Testis (tissue), 3 donors: ENCODE data around the gene GP1BA. TPM values are rescaled to one million over a fixed set of nuclear protein-coding genes. Genes with fewer than 3 reads are reported as not detected.
A peak's percentile ranks its signal among the peaks of the same experiment; 100 is the strongest.

Experiments
- DNase-seq: peaks from one replicate; pipeline ENCODE4 v3.0.0-alpha.2; 2019
- H3K27ac ChIP-seq, 2 donors: fragments of 200-600 bp; sonication (generic); one replicate each; pipeline ENCODE4 v1.5.1; 2019
- H3K27me3 ChIP-seq: fragments of 200-600 bp; sonication (generic); one replicate; pipeline ENCODE4 v1.5.1; 2019
- H3K36me3 ChIP-seq: fragments of 200-600 bp; sonication (generic); one replicate; pipeline ENCODE4 v1.5.1; 2017; ENCODE audit warnings: low read depth; ENCODE audit errors: missing control alignments
- H3K4me1 ChIP-seq: fragments of 200-600 bp; sonication (generic); one replicate; pipeline ENCODE4 v1.5.1; 2019
- H3K4me3 ChIP-seq, 2 donors: fragments of 200-600 bp; sonication (generic); one replicate each; pipeline ENCODE4 v1.5.1; 2017 to 2019
- H3K9me3 ChIP-seq: fragments of 200-600 bp; sonication (generic); one replicate; pipeline ENCODE4 v1.5.1; 2017
- CTCF ChIP-seq, 3 experiments: fragments of 450-650 bp in 2 of 3; fragments of 200-600 bp in 1 of 3; sonication (generic) in 1 of 3; IDR thresholded peaks; one replicate each; pipeline ENCODE4 v1.5.1; 2016 to 2019; ENCODE audit warnings: antibody characterized with exemption in 3 of 3, mild to moderate bottlenecking in 2 of 3, moderate library complexity in 1 of 3
- POLR2A ChIP-seq: fragments of 450-650 bp; IDR thresholded peaks from one replicate; pipeline ENCODE4 v1.6.1; 2017; ENCODE audit warnings: antibody characterized with exemption, mild to moderate bottlenecking, moderate library complexity
- WGBS, 2 donors: methylation state at CpG; one replicate each; pipeline ENCODE4 v1.1.5; 2018; 5-methylcytosine and 5-hydroxymethylcytosine counted together
- intact Hi-C: fragments of 100-400 bp; cut with DNase I; formaldehyde crosslinking; loops from one replicate; pipeline ENCODE4 v1.15.1; 2023; ENCODE audit warnings: low total_unique reads
- polyA plus RNA-seq: library from polyadenylated mRNA; stranded (reverse); fragments of 350-450 nt; fragmentation: Illumina TruSeq; extraction: RNeasy Lipid Tissue Mini Kit (QIAGEN cat#74804); gene quantifications from one replicate; pipeline ENCODE4 v1.2.3, GENCODE V29; 2014; ENCODE audit warnings: low read depth, low replicate concordance; ENCODE audit not compliant: insufficient read depth
- total RNA-seq, 2 donors: library from RNA; depleted of rRNA; stranded (reverse); fragments of >200 nt; gene quantifications; one replicate each; pipeline ENCODE4 v1.2.3, GENCODE V29; 2016

GP1BA gene
- total and polyA plus RNA-seq, 3 donors from 2014 or later, result 0.12 to 0.88 (median 0.47) TPM

GRCh38 chr17:4900231-4901107 lies 31.6 kb upstream of the GP1BA start:
- Histone ChIP-seq H3K36me3 (no peaks in the 10 kb centered on the region), H3K9me3 (no peaks in the 10 kb centered on the region), H3K27ac (no peak overlapping the region), H3K4me3 (peak overlapping the region in 1 of 2 donors; percentile 42), H3K4me1 (peaks cover 8% of the 10 kb centered on the region), H3K27me3 (no peaks in the 10 kb centered on the region)
- intact Hi-C loops, result no loop called here
- 46 to 72% methylated on average over 30 to 59 of the region's 65 CpGs for WGBS, 2 donors
- TF ChIP-seq CTCF (IDR thresholded peaks at IDR 0.05) (no peak), POLR2A (no peak)
- no peak for DNase-seq

GRCh38 chr17:4901108-4901647 lies 30.9 kb upstream of the GP1BA start:
- no peak overlapping the region for H3K27ac ChIP-seq
- no peak for DNase-seq
- peak overlapping the region; percentile 20 to 42 for H3K4me3 ChIP-seq
- intact Hi-C loops, result no loop called here
- H3K9me3 ChIP-seq, result no peaks in the 10 kb centered on the region
- H3K4me1 ChIP-seq, result peaks cover 8% of the 10 kb centered on the region
- TF ChIP-seq POLR2A (no peak), CTCF (IDR thresholded peaks at IDR 0.05) (no peak)
- H3K27me3 ChIP-seq, result no peaks in the 10 kb centered on the region
- WGBS, 2 donors, result 64 to 76% methylated on average over 18 to 37 of the region's 37 CpGs
- H3K36me3 ChIP-seq, result no peaks in the 10 kb centered on the region

- intact Hi-C loops, result no loop called here
- no peak for TF ChIP-seq POLR2A
- TF ChIP-seq CTCF (IDR thresholded peaks at IDR 0.05), result no peak
- Histone ChIP-seq H3K36me3 (no peaks in the 10 kb centered on the region), H3K4me3 (peak overlapping the region; percentile 20 to 42), H3K4me1 (peaks cover 8% of the 10 kb centered on the region), H3K27me3 (no peaks in the 10 kb centered on the region), H3K9me3 (no peaks in the 10 kb centered on the region), H3K27ac (no peak overlapping the region)
- 59% methylated on average over 16 to 48 of the region's 48 CpGs for WGBS, 2 donors
- DNase-seq, result peak; percentile 54
These were observed 30.3 kb upstream of the GP1BA start for GRCh38 chr17:4901648-4902344.

GRCh38 chr17:4902540-4902939 lies 29.5 kb upstream of the GP1BA start:
- Histone ChIP-seq H3K27me3 (no peaks in the 10 kb centered on the region), H3K36me3 (no peaks in the 10 kb centered on the region), H3K27ac (no peak overlapping the region), H3K4me1 (peaks cover 8% of the 10 kb centered on the region), H3K4me3 (no peak overlapping the region), H3K9me3 (no peaks in the 10 kb centered on the region)
- no peak for TF ChIP-seq CTCF (IDR thresholded peaks at IDR 0.05)
- no peak for TF ChIP-seq POLR2A
- DNase-seq, result no peak
- intact Hi-C loops, result no loop called here
- WGBS, 2 donors, result 33 to 39% methylated on average over 8 of the region's 8 CpGs
